Ectodermal cell (in vitro differentiated cells): ENCODE data around the gene ADGRB3.
"Not testable (repeated sequence)": the region's sequence is repeated elsewhere in the genome, so short reads cannot be mapped to it uniquely, and the experiment has no call there.

Experiments
- H3K27ac ChIP-seq: 2 replicates; pipeline ENCODE4 v1.7.0; 2013; ENCODE audit warnings: mild to moderate bottlenecking, low read depth, low read length; ENCODE audit not compliant: insufficient read depth, poor library complexity, severe bottlenecking
- H3K27me3 ChIP-seq: 2 replicates; pipeline ENCODE4 v1.7.0; 2013; ENCODE audit warnings: mild to moderate bottlenecking, low read length; ENCODE audit not compliant: insufficient read depth, control insufficient read depth, poor library complexity, severe bottlenecking
- H3K36me3 ChIP-seq: one replicate; pipeline ENCODE4 v1.7.0; 2013; ENCODE audit warnings: low read length; ENCODE audit not compliant: control insufficient read depth, insufficient read depth
- H3K4me1 ChIP-seq: one replicate; pipeline ENCODE4 v1.7.0; 2013; ENCODE audit warnings: low read length; ENCODE audit not compliant: control insufficient read depth, insufficient read depth
- H3K4me3 ChIP-seq: 2 replicates; pipeline ENCODE4 v1.7.0; 2013; ENCODE audit warnings: low read depth, low read length, control low read depth; ENCODE audit not compliant: insufficient read depth
- H3K9me3 ChIP-seq: 2 replicates; pipeline ENCODE4 v1.7.0; 2013; ENCODE audit warnings: mild to moderate bottlenecking, low read length, moderate library complexity; ENCODE audit not compliant: control insufficient read depth
- WGBS, 2 experiments: methylation state at CpG; one replicate each; pipeline ENCODE4 v1.1.7; 2013; ENCODE audit warnings: missing lambda C conversion rate in 2 of 2; 5-methylcytosine and 5-hydroxymethylcytosine counted together

ADGRB3 gene

GRCh38 chr6:69121461-69122406 is 486.7 kb downstream of the ADGRB3 start:
- H3K9me3 ChIP-seq, H3K27me3 ChIP-seq, H3K4me3 ChIP-seq, H3K4me1 ChIP-seq, H3K36me3 ChIP-seq, H3K27ac ChIP-seq: not testable (repeated sequence)
- 89 to 91% methylated on average over 51 of the region's 51 CpGs for WGBS, 2 experiments

GRCh38 chr6:69122407-69122773 is 487.3 kb downstream of the ADGRB3 start:
- Histone ChIP-seq H3K27me3 (no peaks in the 10 kb centered on the region), H3K9me3 (no peaks in the 10 kb centered on the region), H3K27ac (no peak overlapping the region), H3K36me3 (no peaks in the 10 kb centered on the region), H3K4me3 (no peak overlapping the region), H3K4me1 (no peaks in the 10 kb centered on the region)

GRCh38 chr6:69128411-69128810 is 493.3 kb downstream of the ADGRB3 start:
- H3K4me3 ChIP-seq: no peak overlapping the region
- no peak overlapping the region for H3K27ac ChIP-seq
- no peaks in the 10 kb centered on the region for H3K36me3 ChIP-seq
- H3K27me3 ChIP-seq: no peaks in the 10 kb centered on the region
- no peaks in the 10 kb centered on the region for H3K9me3 ChIP-seq
- H3K4me1 ChIP-seq: no peaks in the 10 kb centered on the region
- WGBS, 2 experiments: 80% methylated on average over 2 of the region's 2 CpGs; no CpG with 5 or more reads in 1 of the 2 experiments

DNA sequence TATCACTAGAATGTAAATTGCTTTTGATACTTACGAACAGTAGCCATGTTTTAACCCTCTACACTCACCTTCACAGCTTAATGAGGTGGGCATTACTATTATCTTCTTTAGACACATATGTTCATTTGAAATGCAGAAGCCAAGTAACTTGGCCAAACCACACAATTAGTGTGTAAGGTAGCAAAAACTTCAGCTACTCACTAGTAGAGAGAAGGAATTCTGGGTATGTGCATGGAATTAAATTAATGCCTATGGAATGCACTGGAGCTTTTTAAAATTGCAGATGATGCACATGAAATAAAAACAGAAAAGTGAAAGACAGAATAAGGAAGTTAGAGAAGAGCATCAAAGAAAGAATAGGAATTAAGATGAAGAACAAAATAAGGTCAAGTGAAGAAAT is 494.0 kb downstream of the ADGRB3 start:
- H3K27ac ChIP-seq: no peak overlapping the region
- H3K4me3 ChIP-seq: no peak overlapping the region
- no peaks in the 10 kb centered on the region for H3K4me1 ChIP-seq
- WGBS, 2 experiments: 80% methylated on average over 1 of the region's 1 CpG; no CpG with 5 or more reads in 1 of the 2 experiments
- H3K27me3 ChIP-seq: no peaks in the 10 kb centered on the region
- no peaks in the 10 kb centered on the region for H3K9me3 ChIP-seq
- no peaks in the 10 kb centered on the region for H3K36me3 ChIP-seq

DNA sequence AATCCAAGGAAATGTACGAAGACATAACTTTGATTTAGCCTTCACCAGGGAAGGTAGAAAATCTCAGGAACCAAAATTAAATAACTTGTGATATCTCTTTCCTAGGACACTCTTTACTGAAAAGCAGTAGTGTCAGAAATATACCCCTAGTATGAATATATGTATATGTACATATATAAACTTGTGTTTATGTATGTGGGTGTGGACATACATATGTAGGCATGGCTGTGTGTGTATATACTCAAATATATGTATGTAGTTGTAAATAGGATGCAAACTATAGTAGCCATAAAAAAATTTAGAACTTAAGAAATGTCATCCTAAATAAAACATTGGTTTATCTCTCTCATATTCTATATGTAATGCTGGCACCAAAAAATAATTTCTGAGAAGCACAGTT is 500.8 kb downstream of the ADGRB3 start:
- Histone ChIP-seq H3K27me3 (no peaks in the 10 kb centered on the region), H3K27ac (no peak overlapping the region), H3K4me1 (no peaks in the 10 kb centered on the region), H3K4me3 (no peak overlapping the region), H3K9me3 (no peaks in the 10 kb centered on the region), H3K36me3 (no peaks in the 10 kb centered on the region)
- 100% methylated on average over 1 of the region's 1 CpG for WGBS, 2 experiments

- H3K36me3 ChIP-seq: no peaks in the 10 kb centered on the region
- H3K4me1 ChIP-seq: no peaks in the 10 kb centered on the region
- H3K4me3 ChIP-seq: no peak overlapping the region
- H3K9me3 ChIP-seq: no peaks in the 10 kb centered on the region
- H3K27ac ChIP-seq: no peak overlapping the region
- no peaks in the 10 kb centered on the region for H3K27me3 ChIP-seq
Measured at GRCh38 chr6:69138148-69138547, 503.1 kb downstream of the ADGRB3 start.

- H3K27ac ChIP-seq: no peak overlapping the region
- no peaks in the 10 kb centered on the region for H3K27me3 ChIP-seq
- 89 to 94% methylated on average over 4 of the region's 4 CpGs for WGBS, 2 experiments
- no peak overlapping the region for H3K4me3 ChIP-seq
- no peaks in the 10 kb centered on the region for H3K9me3 ChIP-seq
- H3K36me3 ChIP-seq: no peaks in the 10 kb centered on the region
- no peaks in the 10 kb centered on the region for H3K4me1 ChIP-seq
Measured at GRCh38 chr6:69138893-69139494, 503.9 kb downstream of the ADGRB3 start.

- Histone ChIP-seq H3K4me3 (no peak overlapping the region), H3K27ac (no peak overlapping the region), H3K4me1 (no peaks in the 10 kb centered on the region), H3K9me3 (no peaks in the 10 kb centered on the region), H3K27me3 (no peaks in the 10 kb centered on the region), H3K36me3 (no peaks in the 10 kb centered on the region)
- 85 to 86% methylated on average over 6 of the region's 6 CpGs for WGBS, 2 experiments
Measured at GRCh38 chr6:69145062-69145461, 510.0 kb downstream of the ADGRB3 start.

DNA sequence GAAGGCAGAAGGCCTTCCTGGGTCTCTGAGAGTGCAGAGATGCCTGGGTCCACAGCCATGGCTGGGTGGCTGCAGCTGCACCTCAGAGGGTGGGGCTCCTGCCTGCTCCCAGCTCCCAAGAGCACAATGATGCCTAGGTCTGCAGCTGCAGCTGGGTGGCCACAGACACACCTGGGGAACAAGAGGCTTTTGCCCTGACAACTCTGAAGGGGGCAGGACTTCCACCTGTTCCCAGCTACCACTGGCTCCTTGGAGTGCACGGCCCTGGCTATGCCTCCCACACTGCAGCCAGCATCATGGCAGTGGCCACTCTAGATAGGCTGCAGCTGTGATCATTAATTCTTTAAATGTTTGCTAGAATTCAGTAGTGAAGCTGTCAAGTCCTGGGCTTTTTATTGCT is 511.3 kb downstream of the ADGRB3 start:
- Histone ChIP-seq H3K27me3 (no peaks in the 10 kb centered on the region), H3K4me1 (no peaks in the 10 kb centered on the region), H3K27ac (no peak overlapping the region), H3K9me3 (no peaks in the 10 kb centered on the region), H3K36me3 (no peaks in the 10 kb centered on the region), H3K4me3 (no peak overlapping the region)
- 91 to 100% methylated on average over 1 of the region's 1 CpG for WGBS, 2 experiments

GRCh38 chr6:69155467-69155866 is 520.4 kb downstream of the ADGRB3 start:
- H3K4me3 ChIP-seq: no peak overlapping the region
- no peak overlapping the region for H3K27ac ChIP-seq
- H3K9me3 ChIP-seq: no peaks in the 10 kb centered on the region
- H3K36me3 ChIP-seq: no peaks in the 10 kb centered on the region
- no peaks in the 10 kb centered on the region for H3K4me1 ChIP-seq
- no peaks in the 10 kb centered on the region for H3K27me3 ChIP-seq
- 80% methylated on average over 1 of the region's 1 CpG; no CpG with 5 or more reads in 1 of the 2 experiments for WGBS, 2 experiments
